OCI-LY7 (cell line): Measurements from ENCODE around the gene SEPTIN10. TPM values are rescaled to one million over a fixed set of nuclear protein-coding genes. Genes with fewer than 3 reads are reported as not detected.

Experiments used
- BruUV-seq: library from RNA; stranded (reverse); fragments of 400-500 nt; replicated peaks from 2 replicates; lab custom pipeline; 2021; lab: Mats Ljungman, UMichigan
- CTCF ChIA-PET: fragments of 300-600 bp; sonication (Branson Sonifier 250); formaldehyde crosslinking; loops from one replicate; lab custom pipeline; 2022; ENCODE audit warnings: antibody characterized with exemption; ENCODE audit not compliant: unreplicated experiment; lab: Charles Lee
- POLR2A ChIA-PET: fragments of 300-600 bp; sonication (Branson Sonifier 250); formaldehyde crosslinking; loops from one replicate; lab custom pipeline; 2022; ENCODE audit warnings: antibody characterized with exemption; lab: Charles Lee
- DNase-seq: peaks from one replicate; pipeline ENCODE4 v3.0.0-alpha.2; 2015; ENCODE audit warnings: low spot score
- H2AFZ ChIP-seq: fragments of 200-600 bp; sonication (generic), shearing (Covaris generic); 2 replicates; pipeline ENCODE4 v1.6.1; 2014; ENCODE audit warnings: mild to moderate bottlenecking, antibody characterized with exemption, low read length, moderate library complexity
- H3K27ac ChIP-seq: fragments of 200-600 bp; sonication (generic); 2 replicates; pipeline ENCODE4 v1.5.1; 2014; ENCODE audit warnings: mixed run types, low read depth, mild to moderate bottlenecking, moderate library complexity, low read length, inconsistent platforms; ENCODE audit not compliant: poor library complexity, severe bottlenecking
- H3K36me3 ChIP-seq: fragments of 200-600 bp; sonication (generic); 2 replicates; pipeline ENCODE4 v1.6.1; 2014; ENCODE audit warnings: mild to moderate bottlenecking, antibody characterized with exemption, low read length, moderate library complexity, mixed read lengths; ENCODE audit not compliant: insufficient read depth
- H3K4me1 ChIP-seq: fragments of 200-600 bp; sonication (generic); 2 replicates; pipeline ENCODE4 v1.5.1; 2014; ENCODE audit warnings: mild to moderate bottlenecking, low read length; ENCODE audit not compliant: insufficient read depth, poor library complexity, severe bottlenecking
- H3K4me2 ChIP-seq: fragments of 200-600 bp; sonication (generic); 2 replicates; pipeline ENCODE4 v1.6.1; 2014; ENCODE audit warnings: mild to moderate bottlenecking, low read length
- H3K4me3 ChIP-seq: fragments of 200-600 bp; sonication (generic); 2 replicates; pipeline ENCODE4 v1.5.1; 2014; ENCODE audit warnings: mild to moderate bottlenecking, low read depth, low read length; ENCODE audit not compliant: poor library complexity, severe bottlenecking
- H3K79me2 ChIP-seq: fragments of 200-600 bp; sonication (generic); 2 replicates; pipeline ENCODE4 v1.6.1; 2016; ENCODE audit warnings: low read depth, mild to moderate bottlenecking, low read length, moderate library complexity, mixed read lengths; ENCODE audit not compliant: insufficient read depth
- H3K9me2 ChIP-seq: fragments of 200-600 bp; sonication (generic); 2 replicates; pipeline ENCODE4 v1.6.1; 2016; ENCODE audit warnings: mild to moderate bottlenecking, low read length, mixed read lengths; ENCODE audit not compliant: insufficient read depth
- H3K9me3 ChIP-seq: fragments of 200-600 bp; sonication (generic); 2 replicates; pipeline ENCODE4 v1.6.1; 2014; ENCODE audit warnings: mild to moderate bottlenecking, mixed run types, low read length, mixed read lengths
- H4K20me1 ChIP-seq: fragments of 200-600 bp; sonication (generic); 2 replicates; pipeline ENCODE4 v1.6.1; 2014; ENCODE audit warnings: mild to moderate bottlenecking, antibody characterized with exemption, low read length, moderate library complexity, mixed read lengths; ENCODE audit not compliant: insufficient read depth
- EZH2phosphoT487 ChIP-seq: fragments of 200-600 bp; sonication (generic); IDR thresholded peaks from 2 replicates; pipeline ENCODE4 v1.6.1; 2018; ENCODE audit warnings: low read depth, borderline replicate concordance, mild to moderate bottlenecking, mixed run types, antibody characterized with exemption, low read length, moderate library complexity, mixed read lengths
- intact Hi-C: fragments of 100-400 bp; cut with micrococcal nuclease; formaldehyde crosslinking; loops from one replicate; pipeline ENCODE4 v1.10.0; 2022; ENCODE audit not compliant: unreplicated experiment
- total RNA-seq, 2 experiments: library from RNA; depleted of rRNA in 1 of 2; stranded (reverse); fragments of >200 nt in 1 of 2; shearing (Covaris generic) in 1 of 2; gene quantifications; 2 replicates each; pipeline ENCODE4 v1.2.3, GENCODE V29; 2014 to 2022
- TF ChIP-seq, protein P1 (sequence below): fragments of 200-600 bp; sonication (generic); conservative IDR thresholded peaks from 2 replicates; pipeline ENCODE4 v1.5.1; 2014; ENCODE audit warnings: mild to moderate bottlenecking, antibody characterized with exemption, low read length, moderate library complexity, mixed read lengths

Gene SEPTIN10
- total RNA-seq, 2 experiments from 2014 or later, result not detected

DNA sequence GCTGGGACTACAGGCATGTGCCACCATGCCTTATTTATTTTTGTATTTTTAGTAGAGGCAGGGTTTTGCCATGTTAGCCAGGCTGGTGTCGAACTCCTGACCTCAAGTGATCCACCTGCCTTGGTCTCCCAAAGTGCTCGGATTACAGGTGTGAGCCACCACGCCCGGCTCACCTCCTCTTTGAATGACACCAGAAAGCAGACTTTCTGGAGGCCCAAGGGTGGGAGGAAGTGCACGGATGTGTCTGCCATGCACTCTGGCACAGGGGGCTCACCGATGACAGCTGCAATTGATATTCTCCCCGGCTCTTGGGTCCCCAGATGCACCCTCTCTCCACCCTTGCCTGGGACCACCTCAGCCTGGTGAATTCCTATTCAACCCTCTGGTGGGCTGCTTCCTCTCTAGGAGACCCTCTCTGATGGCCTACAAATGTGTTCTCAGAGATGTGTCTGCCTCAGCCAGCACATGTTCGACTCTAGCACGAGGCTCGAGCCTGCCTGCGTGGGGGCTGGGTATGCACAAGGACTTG is 87.3 kb downstream of the SEPTIN10 start:
- CTCF ChIA-PET, result no interaction called here
- H3K4me2 ChIP-seq, result no peak overlapping the region
- intact Hi-C loops, result no loop called here
- H3K9me3 ChIP-seq, result no peaks in the 10 kb centered on the region
- H3K36me3 ChIP-seq, result no peaks in the 10 kb centered on the region
- H4K20me1 ChIP-seq, result no peaks in the 10 kb centered on the region
- no peak overlapping the region for H3K27ac ChIP-seq
- H3K4me3 ChIP-seq, result no peak overlapping the region
- DNase-seq, result no peak
- no peaks in the 10 kb centered on the region for H3K79me2 ChIP-seq
- no peak overlapping the region for H2AFZ ChIP-seq
- POLR2A ChIA-PET, result no interaction called here
- H3K9me2 ChIP-seq, result no peaks in the 10 kb centered on the region
- no peaks in the 10 kb centered on the region for H3K4me1 ChIP-seq
- no peak for TF ChIP-seq EZH2phosphoT487
- TF ChIP-seq, protein P1, sequence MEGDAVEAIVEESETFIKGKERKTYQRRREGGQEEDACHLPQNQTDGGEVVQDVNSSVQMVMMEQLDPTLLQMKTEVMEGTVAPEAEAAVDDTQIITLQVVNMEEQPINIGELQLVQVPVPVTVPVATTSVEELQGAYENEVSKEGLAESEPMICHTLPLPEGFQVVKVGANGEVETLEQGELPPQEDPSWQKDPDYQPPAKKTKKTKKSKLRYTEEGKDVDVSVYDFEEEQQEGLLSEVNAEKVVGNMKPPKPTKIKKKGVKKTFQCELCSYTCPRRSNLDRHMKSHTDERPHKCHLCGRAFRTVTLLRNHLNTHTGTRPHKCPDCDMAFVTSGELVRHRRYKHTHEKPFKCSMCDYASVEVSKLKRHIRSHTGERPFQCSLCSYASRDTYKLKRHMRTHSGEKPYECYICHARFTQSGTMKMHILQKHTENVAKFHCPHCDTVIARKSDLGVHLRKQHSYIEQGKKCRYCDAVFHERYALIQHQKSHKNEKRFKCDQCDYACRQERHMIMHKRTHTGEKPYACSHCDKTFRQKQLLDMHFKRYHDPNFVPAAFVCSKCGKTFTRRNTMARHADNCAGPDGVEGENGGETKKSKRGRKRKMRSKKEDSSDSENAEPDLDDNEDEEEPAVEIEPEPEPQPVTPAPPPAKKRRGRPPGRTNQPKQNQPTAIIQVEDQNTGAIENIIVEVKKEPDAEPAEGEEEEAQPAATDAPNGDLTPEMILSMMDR, result no peak
- no TSS peak for BruUV-seq

DNA sequence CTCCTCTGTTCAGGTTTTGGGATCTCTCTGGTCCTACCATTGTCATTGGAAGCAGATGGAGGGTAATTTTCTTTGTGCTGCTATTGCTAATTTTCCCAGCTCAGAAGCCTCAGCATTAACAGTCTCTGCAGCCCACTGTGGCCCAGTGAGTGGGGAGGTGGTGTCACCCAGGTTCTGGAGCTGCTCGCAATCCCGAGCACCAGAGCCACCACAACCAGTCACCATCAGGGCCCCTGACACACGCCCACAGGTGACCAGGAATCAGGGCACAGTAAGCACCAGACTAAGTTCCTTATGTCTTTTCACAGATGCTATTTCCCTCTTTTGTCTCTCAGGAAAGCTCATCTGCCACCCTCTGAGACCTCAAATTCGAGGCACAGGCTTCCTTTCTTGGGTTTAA is 87.9 kb downstream of the SEPTIN10 start:
- no peaks in the 10 kb centered on the region for H4K20me1 ChIP-seq
- no peak overlapping the region for H3K4me2 ChIP-seq
- TF ChIP-seq, protein P1, result no peak
- no peak for TF ChIP-seq EZH2phosphoT487
- H2AFZ ChIP-seq, result no peak overlapping the region
- POLR2A ChIA-PET, result no interaction called here
- H3K79me2 ChIP-seq, result no peaks in the 10 kb centered on the region
- no peaks in the 10 kb centered on the region for H3K9me2 ChIP-seq
- BruUV-seq, result no TSS peak
- CTCF ChIA-PET, result no interaction called here
- no peak overlapping the region for H3K27ac ChIP-seq
- no peaks in the 10 kb centered on the region for H3K9me3 ChIP-seq
- H3K4me3 ChIP-seq, result no peak overlapping the region
- no peaks in the 10 kb centered on the region for H3K36me3 ChIP-seq
- no peak for DNase-seq
- intact Hi-C loops, result no loop called here
- no peaks in the 10 kb centered on the region for H3K4me1 ChIP-seq

DNA sequence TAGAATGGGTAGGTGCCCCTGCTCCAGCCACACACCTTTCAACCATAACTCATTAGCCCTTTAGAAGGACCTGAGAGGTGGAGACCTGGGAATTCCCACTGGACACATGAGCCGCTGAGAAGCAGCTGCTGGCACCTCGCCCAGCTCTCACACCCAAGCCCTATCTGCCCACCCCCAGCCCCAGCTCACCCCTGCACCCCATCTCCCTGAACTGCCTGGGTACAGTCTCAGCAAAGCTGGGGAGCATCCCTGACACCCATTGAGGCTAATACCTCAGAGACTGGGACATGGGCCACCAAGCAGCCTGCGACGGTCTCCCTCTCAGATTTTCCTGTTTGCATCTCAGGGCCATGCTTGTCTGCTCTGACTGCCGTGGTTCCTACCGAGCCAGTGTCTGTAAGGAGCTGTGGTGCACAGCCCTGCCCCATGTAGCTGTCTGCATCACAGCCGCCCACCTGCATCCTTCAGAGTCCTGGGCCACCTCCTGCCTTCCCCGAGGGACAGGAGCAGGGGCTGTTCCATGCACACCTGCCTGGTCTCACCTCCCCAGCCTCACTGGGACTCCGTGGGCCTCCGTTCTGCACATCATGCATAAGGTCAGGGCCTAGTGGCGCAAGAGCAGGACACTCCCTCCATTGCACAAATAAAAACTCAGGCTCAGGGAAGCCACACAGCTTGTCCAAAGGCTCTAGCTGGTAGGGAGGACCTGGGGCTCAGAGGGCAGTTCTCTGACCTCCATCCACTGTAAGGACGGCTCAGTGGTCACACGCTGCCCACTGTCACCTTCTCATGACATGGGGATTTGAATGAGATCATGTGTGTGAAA is 90.0 kb downstream of the SEPTIN10 start:
- no peaks in the 10 kb centered on the region for H4K20me1 ChIP-seq
- H3K9me3 ChIP-seq, result no peaks in the 10 kb centered on the region
- no peaks in the 10 kb centered on the region for H3K79me2 ChIP-seq
- TF ChIP-seq, protein P1, result no peak
- TF ChIP-seq EZH2phosphoT487, result no peak
- no peaks in the 10 kb centered on the region for H3K9me2 ChIP-seq
- no peak overlapping the region for H2AFZ ChIP-seq
- H3K4me2 ChIP-seq, result no peak overlapping the region
- CTCF ChIA-PET, result interaction anchor here (0.6 kb wide), 1 partner anchor 204 kb away, joined by 4 read pairs; no protein-coding TSS in a partner anchor
- H3K36me3 ChIP-seq, result no peaks in the 10 kb centered on the region
- POLR2A ChIA-PET, result interaction anchor here (0.7 kb wide), 1 partner anchor 8 kb away, joined by 3 read pairs; no protein-coding TSS in a partner anchor
- DNase-seq, result no peak
- no peak overlapping the region for H3K4me3 ChIP-seq
- no peak overlapping the region for H3K27ac ChIP-seq
- intact Hi-C loops, result no loop called here
- no TSS peak for BruUV-seq
- H3K4me1 ChIP-seq, result no peaks in the 10 kb centered on the region
